ENCODE data around the gene NXF2. TPM values are rescaled to one million over a fixed set of nuclear protein-coding genes. Genes with fewer than 3 reads are reported as not detected.
"Not testable (repeated sequence)": the region's sequence is repeated elsewhere in the genome, so short reads cannot be mapped to it uniquely, and the experiment has no call there.

Gene NXF2
- not detected for total RNA-seq

GRCh38 chrX:102246893-102247292, at the start of gene NXF2:
Gene NXF2 (plus strand): TSS chrX:102247167. CDS start chrX:102307079, 59,912 bp downstream.
- DNase-seq, result not testable (repeated sequence)

DNA sequence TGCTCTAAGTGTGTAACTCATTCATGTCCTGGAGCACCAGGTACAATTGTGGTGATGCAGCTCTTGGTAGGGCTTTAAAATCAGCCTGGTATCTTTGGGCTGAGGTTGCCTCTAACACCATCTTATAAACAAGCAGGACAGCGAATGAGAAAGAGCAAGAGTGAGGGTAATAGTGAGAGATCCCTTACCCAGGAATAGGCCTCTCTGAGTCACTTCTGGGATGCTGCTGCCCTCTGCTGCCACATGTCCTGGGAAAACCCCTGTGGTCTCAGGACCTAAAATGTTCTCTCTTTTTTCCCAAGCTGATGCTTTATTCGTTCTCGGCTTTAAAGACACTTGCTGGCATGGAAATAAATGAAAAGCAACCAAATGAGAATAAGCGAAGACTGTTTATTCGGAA, 39.0 kb upstream of the NXF2 start:
- not testable (repeated sequence) for DNase-seq

GRCh38 chrX:102214986-102215385, 32.0 kb upstream of the NXF2 start, which contains the start of gene TCP11X1:
Gene TCP11X1 (plus strand): TSS chrX:102215301.
- not testable (repeated sequence) for DNase-seq

DNA sequence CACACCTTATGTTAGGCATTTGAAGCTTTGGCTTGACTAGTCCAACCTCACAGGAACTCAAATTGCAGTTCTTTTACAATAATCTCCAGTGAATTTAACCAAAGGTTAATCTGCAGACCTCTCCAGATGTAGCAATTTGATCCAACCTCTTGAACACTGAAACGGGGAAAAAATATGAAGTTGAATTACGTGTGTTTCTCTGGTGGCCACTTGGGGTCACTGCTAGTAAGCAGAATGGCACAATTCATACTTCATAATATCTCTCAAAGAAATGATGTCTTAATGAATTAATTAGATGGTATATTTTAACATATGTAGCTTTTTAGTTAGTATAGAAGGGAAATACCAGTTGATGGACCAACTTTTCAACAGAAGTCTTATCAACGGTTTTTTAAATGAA, 30.5 kb upstream of the NXF2 start:
- not testable (repeated sequence) for DNase-seq

DNA sequence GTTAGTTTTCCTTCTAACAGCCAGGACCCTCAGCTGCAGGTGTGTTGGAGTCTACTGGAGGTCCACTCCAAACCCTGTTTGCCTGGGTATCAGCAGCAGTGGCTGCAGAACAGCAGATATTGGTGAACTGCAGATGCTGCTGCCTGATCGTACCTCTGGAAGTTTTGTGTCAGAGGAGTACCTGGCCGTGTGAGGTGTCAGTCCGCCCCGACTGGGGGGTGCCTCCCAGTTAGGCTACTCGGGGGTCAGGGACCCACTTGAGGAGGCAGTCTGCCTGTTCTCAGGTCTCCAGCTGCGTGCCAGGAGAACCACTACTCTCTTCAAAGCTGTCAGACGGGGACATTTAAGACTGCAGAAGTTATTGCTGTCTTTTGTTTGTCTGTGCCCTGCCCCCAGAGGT, 11.3 kb upstream of the NXF2 start:
- not testable (repeated sequence) for DNase-seq

DNA sequence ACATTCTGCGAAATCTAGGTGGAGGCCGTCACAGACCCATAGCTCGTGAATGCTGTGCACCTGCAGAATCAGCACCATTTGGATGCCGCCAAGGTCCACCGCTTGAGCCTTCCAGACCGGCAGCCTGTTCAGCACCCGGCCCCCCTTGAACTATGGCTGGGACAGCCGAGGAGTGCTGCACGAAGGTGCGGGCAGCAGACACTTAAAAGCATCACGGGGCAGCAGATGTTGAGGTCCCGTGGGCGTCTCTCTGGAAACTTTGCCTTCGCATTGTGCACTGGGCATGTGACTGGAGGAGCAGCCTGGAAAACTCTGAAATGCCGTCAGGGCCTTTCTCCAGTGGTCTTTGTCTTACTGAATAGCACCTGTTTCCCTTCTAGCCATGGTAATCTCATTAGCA, 6.7 kb upstream of the NXF2 start:
- DNase-seq, result peak; percentile 1

- not testable (repeated sequence) for DNase-seq
Observed at GRCh38 chrX:102272231-102272630, 25.3 kb downstream of the NXF2 start.

- no peak for DNase-seq
Observed at GRCh38 chrX:102338162-102338561, 91.2 kb downstream of the NXF2 start.

DNA sequence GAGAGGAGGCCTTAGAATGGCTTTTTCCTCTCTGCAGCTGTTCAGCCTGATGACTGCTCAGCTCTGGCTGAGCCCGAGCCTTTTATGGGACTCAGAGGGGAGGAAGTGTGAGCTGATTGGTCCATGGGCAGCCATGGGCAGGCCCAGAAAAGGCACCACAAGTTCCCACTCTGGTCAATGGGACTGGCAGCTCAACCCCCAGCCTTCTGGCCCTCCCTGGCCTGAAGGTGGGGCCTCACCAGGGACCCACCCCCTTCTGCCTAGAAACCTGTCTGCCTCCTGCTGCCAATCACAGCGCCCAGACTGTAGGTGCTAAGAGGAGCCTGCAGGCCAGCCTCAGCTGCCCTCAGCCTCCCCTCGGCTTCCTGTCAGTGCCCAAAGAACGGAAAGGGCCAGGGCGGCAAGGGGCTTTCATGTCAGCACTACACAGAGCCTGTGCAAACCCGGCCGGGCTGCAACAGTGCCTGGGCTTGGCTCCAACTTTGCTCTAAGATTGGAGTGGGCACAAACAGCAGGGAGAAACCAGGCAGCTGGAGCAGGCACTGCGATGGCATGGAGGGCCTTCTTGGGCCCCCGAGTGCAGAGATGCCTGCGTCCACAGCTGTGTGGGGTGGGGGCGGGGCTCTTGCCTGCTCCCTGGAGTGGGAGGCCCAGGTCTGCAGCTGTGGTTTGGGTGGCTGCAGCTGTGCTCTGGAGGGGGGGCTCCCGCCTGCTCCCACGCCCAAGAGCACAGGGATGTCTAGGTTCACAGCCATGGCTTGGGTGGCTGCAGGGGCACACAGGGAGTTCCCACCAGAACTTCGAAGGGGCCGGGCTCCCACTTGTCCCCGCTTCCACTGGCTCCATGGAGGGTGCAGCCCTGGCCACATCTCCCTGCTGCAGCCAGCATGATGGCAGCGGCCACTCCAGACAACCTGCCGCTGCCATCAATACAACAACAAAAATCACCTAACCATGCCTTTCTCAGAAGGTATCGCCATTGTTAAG, 92.6 kb downstream of the NXF2 start:
- peak; percentile 1 for DNase-seq

DNA sequence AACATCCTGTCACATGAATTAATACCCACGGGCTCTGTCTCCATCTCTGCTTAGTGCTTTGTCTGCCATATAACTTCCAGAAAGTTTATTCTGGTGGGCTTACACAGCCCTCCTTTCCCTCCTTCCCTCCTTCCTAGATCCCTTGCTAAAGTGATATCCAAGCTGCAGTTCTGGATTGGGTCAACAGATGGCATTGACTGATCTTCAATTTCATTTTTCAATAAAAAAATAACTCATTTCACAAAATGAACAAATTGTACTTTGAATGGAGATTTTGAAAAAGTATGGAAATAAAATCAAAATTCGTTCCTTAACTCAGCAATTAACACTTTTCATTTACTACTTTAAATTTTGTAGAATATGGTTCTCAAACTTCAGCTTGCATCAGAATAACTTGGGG, 94.9 kb downstream of the NXF2 start:
- DNase-seq, result no peak

DNA sequence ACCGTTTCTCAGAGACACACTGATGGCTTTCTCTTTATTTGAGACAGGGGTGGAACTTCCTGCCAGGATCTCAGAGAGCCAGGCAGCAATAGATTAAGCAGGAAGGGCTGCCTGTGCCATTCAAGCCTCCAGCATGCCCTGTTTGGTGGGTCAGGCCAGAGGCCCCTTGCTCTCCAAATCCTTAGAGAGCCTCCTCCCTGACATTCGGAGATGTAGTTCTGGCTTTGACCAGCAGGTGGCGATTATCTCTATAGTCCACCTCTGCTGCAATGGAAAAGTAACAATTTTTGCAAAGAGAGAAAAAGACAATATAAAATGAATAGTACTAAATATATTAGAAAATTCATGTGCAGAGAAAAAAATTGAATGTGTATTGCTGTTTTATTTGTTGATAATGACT, 98.9 kb downstream of the NXF2 start:
- peak; percentile 68 for DNase-seq

Measured in effector CD4-positive, alpha-beta T cell (primary cell).